GM04504 (cell line): ENCODE data around the gene CAVIN2.

Source experiments
- DNase-seq: peaks from one replicate; pipeline ENCODE4 v3.0.0-alpha.2; 2012; ENCODE audit warnings: low read depth

CAVIN2 gene

GRCh38 chr2:191846515-191847476 is at the start of gene CAVIN2:
TSS of gene CAVIN2 (minus strand) at chr2:191847088. CDS start at chr2:191846925, 163 bp downstream.
- peak; percentile 73 for DNase-seq

GRCh38 chr2:191895743-191896142 is 48.9 kb upstream of the CAVIN2 start:
- no peak for DNase-seq

GRCh38 chr2:191895195-191895594 is 48.3 kb upstream of the CAVIN2 start:
- no peak for DNase-seq

GRCh38 chr2:191894681-191895147 is 47.8 kb upstream of the CAVIN2 start:
- peak; percentile 54 for DNase-seq

- DNase-seq, result peak; percentile 52
Observed at GRCh38 chr2:191892391-191892790, 45.5 kb upstream of the CAVIN2 start.

GRCh38 chr2:191891656-191892055 is 44.8 kb upstream of the CAVIN2 start:
- no peak for DNase-seq

- DNase-seq, result no peak
Observed at GRCh38 chr2:191889931-191890330, 43.0 kb upstream of the CAVIN2 start.

- no peak for DNase-seq
Observed at GRCh38 chr2:191888400-191889166, 41.7 kb upstream of the CAVIN2 start.

- DNase-seq, result no peak
Observed at GRCh38 chr2:191885650-191886049, 38.8 kb upstream of the CAVIN2 start.

GRCh38 chr2:191885098-191885497 is 38.2 kb upstream of the CAVIN2 start:
- no peak for DNase-seq

- DNase-seq, result no peak
Observed at GRCh38 chr2:191881982-191882816, 35.3 kb upstream of the CAVIN2 start.

GRCh38 chr2:191878548-191879279 is 31.8 kb upstream of the CAVIN2 start:
- DNase-seq, result peak; percentile 80

- DNase-seq, result no peak
Observed at GRCh38 chr2:191877875-191878274, 31.0 kb upstream of the CAVIN2 start.

- DNase-seq, result no peak
Observed at GRCh38 chr2:191875859-191876258, 29.0 kb upstream of the CAVIN2 start.

GRCh38 chr2:191870744-191871143 is 23.9 kb upstream of the CAVIN2 start:
- no peak for DNase-seq

- DNase-seq, result no peak
Observed at GRCh38 chr2:191869781-191870180, 22.9 kb upstream of the CAVIN2 start.

GRCh38 chr2:191869178-191869577 is 22.3 kb upstream of the CAVIN2 start:
- DNase-seq, result no peak

GRCh38 chr2:191867507-191867847 is 20.6 kb upstream of the CAVIN2 start:
- no peak for DNase-seq

GRCh38 chr2:191866675-191867506 is 20.0 kb upstream of the CAVIN2 start:
- peak; percentile 87 for DNase-seq

- DNase-seq, result no peak
Observed at GRCh38 chr2:191866195-191866594, 19.3 kb upstream of the CAVIN2 start.
